NB4 (cell line): ENCODE data around the gene PPIH.

Experiments used
- DNase-seq: peaks from one replicate; pipeline ENCODE4 v3.0.0; 2010; ENCODE audit warnings: low read depth
- H3K4me3 ChIP-seq: one replicate; pipeline ENCODE4 v1.5.1; 2011; ENCODE audit warnings: mild to moderate bottlenecking, low read depth, low read length, moderate library complexity
- CTCF ChIP-seq: IDR thresholded peaks from one replicate; pipeline ENCODE4 v1.5.1; 2012; ENCODE audit warnings: low read depth, low read length
- MAX ChIP-seq: IDR thresholded peaks from 2 replicates; pipeline ENCODE4 v1.6.1; 2011; ENCODE audit warnings: low read depth, low read length
- MYC ChIP-seq: IDR thresholded peaks from 2 replicates; pipeline ENCODE4 v1.6.1; 2011; ENCODE audit warnings: low read depth, low read length
- POLR2A ChIP-seq: IDR thresholded peaks from 2 replicates; pipeline ENCODE4 v1.6.1; 2011; ENCODE audit warnings: mild to moderate bottlenecking; ENCODE audit not compliant: insufficient read length; ENCODE audit errors: extremely low read depth

PPIH gene

GRCh38 chr1:42674214-42674613 is 16.0 kb downstream of the PPIH start:
- DNase-seq = no peak
- TF ChIP-seq POLR2A = no peak
- no peak for TF ChIP-seq MAX
- TF ChIP-seq CTCF = no peak
- no peak for TF ChIP-seq MYC

GRCh38 chr1:42674682-42675081 is 16.5 kb downstream of the PPIH start:
- no peak overlapping the region for H3K4me3 ChIP-seq
- TF ChIP-seq POLR2A (no peak), CTCF (no peak), MYC (no peak), MAX (no peak)
- DNase-seq = no peak

More at GRCh38 chr1:42674214-42674613, 16.0 kb downstream of the PPIH start:
- no peak overlapping the region for H3K4me3 ChIP-seq

- no peak overlapping the region for H3K4me3 ChIP-seq
- TF ChIP-seq MYC = no peak
- no peak for TF ChIP-seq CTCF
- TF ChIP-seq POLR2A = no peak
- no peak for TF ChIP-seq MAX
- no peak for DNase-seq
Measured at GRCh38 chr1:42675467-42675866, 17.2 kb downstream of the PPIH start.

- no peak for TF ChIP-seq MYC
- TF ChIP-seq POLR2A = no peak
- TF ChIP-seq CTCF = no peak
- TF ChIP-seq MAX = no peak
- no peak overlapping the region for H3K4me3 ChIP-seq
Measured at GRCh38 chr1:42676534-42677087, 18.4 kb downstream of the PPIH start.

GRCh38 chr1:42679364-42679983 is 21.3 kb downstream of the PPIH start:
- no peak for DNase-seq
- no peak overlapping the region for H3K4me3 ChIP-seq
- no peak for TF ChIP-seq POLR2A
- TF ChIP-seq CTCF = no peak
- no peak for TF ChIP-seq MYC
- TF ChIP-seq MAX = no peak

More at GRCh38 chr1:42676534-42677087, 18.4 kb downstream of the PPIH start:
- no peak for DNase-seq
